GM13976 (cell line): ENCODE results near the gene TXLNG.

Experiments
- DNase-seq: peaks from one replicate; pipeline ENCODE4 v3.0.0; 2012; ENCODE audit warnings: low spot score
- in situ Hi-C: fragments of 300-500 bp; cut with MboI; formaldehyde crosslinking; loops from one replicate; pipeline ENCODE4 v1.12.0; 2022; ENCODE audit warnings: low sequenced_read_pairs, mixed read lengths, inconsistent platforms; ENCODE audit not compliant: unreplicated experiment
- TF ChIP-seq, protein P1 (sequence below): IDR thresholded peaks from 2 replicates; pipeline ENCODE4 v1.5.1; 2012; ENCODE audit warnings: borderline replicate concordance, mild to moderate bottlenecking; ENCODE audit not compliant: insufficient read depth; ENCODE audit errors: extremely low read depth, missing control alignments, control extremely low read depth

TXLNG gene

DNA sequence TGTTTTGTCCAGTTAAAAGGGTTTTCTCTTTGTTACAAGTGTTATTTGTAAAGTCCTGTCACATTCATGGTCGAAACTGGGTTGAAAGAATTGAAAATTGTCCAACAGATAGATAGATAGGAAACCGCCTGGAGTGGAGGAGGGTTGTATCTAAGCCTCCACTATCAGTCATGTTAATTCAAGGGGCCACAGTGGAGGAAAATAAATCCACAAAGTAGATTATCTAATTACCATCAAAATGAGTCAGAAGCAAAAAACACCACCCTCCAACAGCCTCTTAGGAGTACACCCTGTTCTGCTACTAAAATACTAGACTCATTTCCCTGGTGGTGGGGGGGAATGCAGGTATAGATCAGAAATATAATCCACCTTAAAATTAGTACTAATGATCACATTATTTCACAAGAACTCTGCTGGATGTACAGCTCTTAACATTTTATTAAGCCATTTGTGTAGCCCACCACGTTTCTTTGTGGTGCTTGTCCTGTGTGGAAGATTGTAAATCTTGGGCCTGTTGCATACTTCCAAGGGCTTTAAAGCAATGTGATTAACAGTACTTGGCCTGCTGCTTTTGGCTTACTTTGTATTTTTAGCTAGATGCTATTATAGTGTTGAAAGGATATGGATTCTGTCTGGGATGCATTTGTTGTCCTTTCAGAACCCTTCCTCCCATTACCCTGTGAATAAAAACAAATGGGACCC, 57.1 kb downstream of the TXLNG start:
- TF ChIP-seq, protein P1, sequence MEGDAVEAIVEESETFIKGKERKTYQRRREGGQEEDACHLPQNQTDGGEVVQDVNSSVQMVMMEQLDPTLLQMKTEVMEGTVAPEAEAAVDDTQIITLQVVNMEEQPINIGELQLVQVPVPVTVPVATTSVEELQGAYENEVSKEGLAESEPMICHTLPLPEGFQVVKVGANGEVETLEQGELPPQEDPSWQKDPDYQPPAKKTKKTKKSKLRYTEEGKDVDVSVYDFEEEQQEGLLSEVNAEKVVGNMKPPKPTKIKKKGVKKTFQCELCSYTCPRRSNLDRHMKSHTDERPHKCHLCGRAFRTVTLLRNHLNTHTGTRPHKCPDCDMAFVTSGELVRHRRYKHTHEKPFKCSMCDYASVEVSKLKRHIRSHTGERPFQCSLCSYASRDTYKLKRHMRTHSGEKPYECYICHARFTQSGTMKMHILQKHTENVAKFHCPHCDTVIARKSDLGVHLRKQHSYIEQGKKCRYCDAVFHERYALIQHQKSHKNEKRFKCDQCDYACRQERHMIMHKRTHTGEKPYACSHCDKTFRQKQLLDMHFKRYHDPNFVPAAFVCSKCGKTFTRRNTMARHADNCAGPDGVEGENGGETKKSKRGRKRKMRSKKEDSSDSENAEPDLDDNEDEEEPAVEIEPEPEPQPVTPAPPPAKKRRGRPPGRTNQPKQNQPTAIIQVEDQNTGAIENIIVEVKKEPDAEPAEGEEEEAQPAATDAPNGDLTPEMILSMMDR = no peak
- DNase-seq = no peak
- in situ Hi-C loops = no loop called here

DNA sequence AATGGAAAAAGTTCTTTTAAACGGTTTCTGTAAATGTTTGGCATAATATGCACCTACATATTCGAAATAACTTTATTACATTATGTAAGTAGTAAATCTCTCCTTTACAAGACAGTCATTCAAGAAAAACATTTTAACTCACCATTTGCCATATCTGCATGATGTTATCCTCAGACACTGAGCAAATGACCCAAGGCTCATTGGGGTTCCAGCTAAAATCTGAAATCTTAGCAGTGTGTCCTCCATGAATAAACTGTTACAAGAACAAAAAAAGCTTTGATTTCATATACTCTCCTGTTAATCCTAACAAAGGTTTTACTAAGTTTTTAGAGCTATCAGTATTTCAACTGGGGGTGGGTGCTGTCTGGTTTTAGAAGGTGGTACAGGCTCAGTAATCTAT, 59.4 kb downstream of the TXLNG start:
- DNase-seq = no peak
- in situ Hi-C loops = no loop called here
- TF ChIP-seq, protein P1 = no peak

DNA sequence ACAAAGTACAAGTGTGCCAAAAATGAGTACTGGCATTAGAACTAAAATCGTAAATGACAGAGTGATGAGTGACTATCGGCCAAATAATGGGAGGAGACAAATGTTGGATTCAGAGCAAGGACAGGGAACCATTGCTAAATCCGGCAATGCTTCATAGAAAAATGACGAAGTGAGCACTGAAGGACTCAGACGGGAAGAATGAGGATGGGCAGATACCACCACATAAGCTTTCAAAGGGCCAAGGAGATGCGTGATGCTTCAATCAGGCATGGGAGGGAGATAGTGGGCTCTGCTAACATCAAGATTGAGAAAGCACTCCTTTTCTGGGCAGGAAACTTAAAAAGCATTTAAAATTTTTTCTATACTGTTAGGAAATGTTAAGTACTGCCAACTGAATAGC, 62.3 kb downstream of the TXLNG start:
- TF ChIP-seq, protein P1 = no peak
- DNase-seq = no peak
- in situ Hi-C loops = no loop called here

DNA sequence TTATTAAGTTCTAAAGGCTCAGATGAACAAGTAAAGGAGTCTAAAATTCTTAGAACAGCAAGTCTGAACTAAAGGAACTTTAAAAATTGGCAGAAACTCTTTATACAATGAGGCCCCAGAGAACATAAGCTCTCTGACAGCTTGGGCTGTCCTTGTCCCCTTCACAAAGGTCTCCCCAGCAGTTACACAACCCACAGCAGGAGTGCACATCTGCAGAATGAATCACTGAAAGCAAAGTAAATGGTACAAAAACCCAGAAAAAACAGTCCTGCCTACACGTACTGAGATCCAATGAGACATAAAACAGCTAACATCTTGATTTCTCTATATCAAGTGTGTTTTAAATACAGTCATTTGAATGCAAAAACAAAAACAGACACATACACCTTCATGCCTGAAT, 65.2 kb downstream of the TXLNG start:
- TF ChIP-seq, protein P1 = no peak
- no peak for DNase-seq
- in situ Hi-C loops = no loop called here

DNA sequence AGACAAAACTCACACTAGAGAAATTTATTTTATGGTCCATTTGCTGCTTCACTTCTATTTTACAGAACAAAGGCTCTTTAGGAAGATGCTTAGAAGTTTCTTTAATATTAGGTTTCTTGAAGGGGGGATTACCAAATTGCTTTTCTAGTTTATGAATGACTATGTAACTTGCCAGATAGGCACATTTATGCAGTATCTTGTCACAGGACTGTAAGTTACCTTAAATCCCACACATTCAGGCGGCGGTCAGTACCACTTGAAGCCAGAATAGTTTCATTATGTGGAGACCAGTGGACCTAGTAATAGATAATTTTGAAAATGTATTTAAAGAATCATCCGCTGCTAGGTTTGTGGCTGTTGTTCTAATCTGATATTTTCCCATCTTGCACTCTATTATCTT, 65.6 kb downstream of the TXLNG start:
- in situ Hi-C loops = no loop called here
- DNase-seq = no peak
- TF ChIP-seq, protein P1 = no peak

DNA sequence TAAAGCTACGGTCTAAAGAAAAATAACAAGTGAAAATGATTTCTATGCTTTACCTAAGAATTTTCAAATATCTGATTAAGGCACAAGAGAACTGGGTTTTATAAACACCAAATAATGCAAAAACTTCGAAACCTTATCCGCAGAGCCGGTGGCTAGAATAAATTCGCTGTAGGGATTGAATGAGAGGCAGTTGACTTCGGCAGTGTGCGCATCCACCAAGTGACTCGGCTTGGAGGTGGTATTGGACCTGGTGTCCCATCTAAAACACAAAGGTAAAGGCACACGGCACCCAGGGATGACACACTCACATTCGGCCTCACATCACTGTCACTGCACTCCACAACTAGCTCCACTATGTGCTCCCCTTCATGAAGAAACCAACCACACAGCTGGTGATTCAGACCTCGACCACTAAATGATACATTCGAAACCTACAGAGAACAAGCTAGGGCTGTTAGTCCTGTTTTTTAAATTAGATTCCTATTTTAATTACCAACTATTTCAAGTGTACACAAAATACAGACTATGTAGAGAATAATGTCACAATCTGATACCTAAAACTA, 66.4 kb downstream of the TXLNG start:
- in situ Hi-C loops = no loop called here
- TF ChIP-seq, protein P1 = no peak

More for the DNA sequence above, 66.4 kb downstream of the TXLNG start:
- DNase-seq = no peak
